Neural cell (in vitro differentiated cells): ENCODE data around the gene STX17.

Experiments used
- CTCF ChIP-seq: fragments of 450-650 bp; IDR thresholded peaks from 2 replicates; pipeline ENCODE4 v1.5.1; 2014; ENCODE audit warnings: antibody characterized with exemption, mild to moderate bottlenecking, moderate library complexity; ENCODE audit not compliant: poor library complexity, severe bottlenecking
- EP300 ChIP-seq: fragments of 450-650 bp; conservative IDR thresholded peaks from 2 replicates; pipeline ENCODE4 v1.6.1; 2014; ENCODE audit warnings: antibody characterized with exemption, mild to moderate bottlenecking, moderate library complexity; ENCODE audit not compliant: poor library complexity, severe bottlenecking
- EZH2 ChIP-seq: fragments of 200-600, 300-800 bp; shearing (Covaris generic), sonication (generic); IDR thresholded peaks from 2 replicates; pipeline ENCODE4 v1.6.1; 2014; ENCODE audit warnings: antibody characterized with exemption, low read length, borderline replicate concordance, mild to moderate bottlenecking; ENCODE audit not compliant: insufficient read depth, poor library complexity, severe bottlenecking
- POLR2AphosphoS5 ChIP-seq: IDR thresholded peaks from 2 replicates; pipeline ENCODE4 v1.6.1; 2012
- RAD21 ChIP-seq: fragments of 450-650 bp; conservative IDR thresholded peaks from 2 replicates; pipeline ENCODE4 v1.6.1; 2014; ENCODE audit warnings: antibody characterized with exemption, mild to moderate bottlenecking, moderate library complexity
- REST ChIP-seq: IDR thresholded peaks from 2 replicates; pipeline ENCODE4 v1.6.1; 2012; ENCODE audit warnings: borderline replicate concordance
- SMC3 ChIP-seq: fragments of 450-650 bp; conservative IDR thresholded peaks from 2 replicates; pipeline ENCODE4 v1.6.1; 2014; ENCODE audit warnings: antibody characterized with exemption, mild to moderate bottlenecking, moderate library complexity; ENCODE audit not compliant: poor library complexity
- TAF1 ChIP-seq: IDR thresholded peaks from 2 replicates; pipeline ENCODE4 v1.6.1; 2012; ENCODE audit warnings: low read depth

DNA sequence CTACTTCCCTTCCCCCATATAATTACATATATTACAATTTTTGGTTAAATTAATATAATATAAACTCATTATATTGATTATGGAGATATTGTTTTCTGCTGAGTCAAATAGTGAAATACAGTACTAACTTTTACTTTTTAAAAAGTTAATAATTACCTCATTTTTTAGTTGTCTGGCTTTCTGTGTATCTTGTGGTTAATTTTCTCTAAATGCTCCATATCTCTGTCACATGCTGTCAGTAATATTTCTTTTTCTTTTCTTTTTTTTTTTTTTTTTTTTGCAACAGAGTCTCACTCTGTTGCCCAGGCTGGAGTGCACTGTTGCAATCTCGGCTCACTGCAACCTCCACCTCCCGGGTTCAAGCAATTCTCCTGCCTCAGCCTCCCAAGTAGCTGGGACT is 23.2 kb downstream of the STX17 start:
- no peak for TF ChIP-seq RAD21
- TF ChIP-seq CTCF = no peak
- no peak for TF ChIP-seq EZH2
- TF ChIP-seq TAF1 = no peak
- TF ChIP-seq EP300 = no peak
- TF ChIP-seq POLR2AphosphoS5 = no peak
- TF ChIP-seq SMC3 = no peak
- no peak for TF ChIP-seq REST
